ENCODE data around the gene ABHD14A.

The ABHD14A gene

GRCh38 chr3:52023101-52023770 lies 48.4 kb downstream of the ABHD14A start:
- DNase-seq = no peak

GRCh38 chr3:52023860-52024764 lies 49.2 kb downstream of the ABHD14A start:
- no peak for DNase-seq

- no peak for DNase-seq
These were observed 50.0 kb downstream of the ABHD14A start for GRCh38 chr3:52024765-52025452.

GRCh38 chr3:52025453-52025852 lies 50.6 kb downstream of the ABHD14A start:
- DNase-seq = no peak

- DNase-seq = no peak
These were observed 51.2 kb downstream of the ABHD14A start for GRCh38 chr3:52026041-52026440.

- DNase-seq = no peak
These were observed 53.7 kb downstream of the ABHD14A start for GRCh38 chr3:52028572-52028971.

- no peak for DNase-seq
These were observed 54.2 kb downstream of the ABHD14A start for GRCh38 chr3:52029053-52029452.

GRCh38 chr3:52029535-52029934 lies 54.7 kb downstream of the ABHD14A start:
- DNase-seq = no peak
